K562 (cell line): ENCODE measurements around the gene IGDCC3.

Experiments used
- ATF2 ChIP-seq: sonication (generic); formaldehyde crosslinking; IDR thresholded peaks from 2 replicates; pipeline ENCODE4 v1.8.1; 2022; ENCODE audit warnings: missing genetic modification reagents
- BCLAF1 ChIP-seq, 2 experiments: fragments of 450-650 bp in 1 of 2; IDR thresholded peaks; 2 replicates each; pipeline ENCODE4 v1.6.1; 2011 to 2017; ENCODE audit warnings: low read depth in 2 of 2, antibody characterized with exemption in 1 of 2, borderline replicate concordance in 1 of 2, low read length in 1 of 2, mild to moderate bottlenecking in 1 of 2, mixed read lengths in 1 of 2; ENCODE audit not compliant: control insufficient read depth in 1 of 2
- EZH2 ChIP-seq: IDR thresholded peaks from 2 replicates; pipeline ENCODE4 v1.6.1; 2012; ENCODE audit warnings: low read depth, mild to moderate bottlenecking, inconsistent platforms, low read length, borderline replicate concordance
- JUND ChIP-seq, 2 experiments: IDR thresholded peaks; 2 replicates in 1 of 2; 3 replicates in 1 of 2; pipeline ENCODE4 v1.6.1; 2011; ENCODE audit warnings: borderline replicate concordance in 2 of 2, low read depth in 2 of 2, low read length in 2 of 2, improper control_type of control experiment in 1 of 2, missing biosample characterization in 1 of 2, missing genetic modification characterization in 1 of 2, missing genetic modification reagents in 1 of 2
- NR2F6 ChIP-seq: fragments of 450-650 bp; formaldehyde crosslinking; IDR thresholded peaks from 2 replicates; pipeline ENCODE4 v1.4.0; 2020; ENCODE audit warnings: mild to moderate bottlenecking
- POLR2A ChIP-seq: fragments of 450-650 bp; conservative IDR thresholded peaks from 2 replicates; pipeline ENCODE4 v1.6.1; 2016
- RBM25 ChIP-seq: fragments of 200-400 bp; formaldehyde crosslinking; IDR thresholded peaks from 2 replicates; pipeline ENCODE4 v1.6.1; 2018; ENCODE audit warnings: low read length, low read depth, moderate library complexity; ENCODE audit not compliant: severe bottlenecking
- SP1 ChIP-seq: sonication (generic); formaldehyde crosslinking; IDR thresholded peaks from 2 replicates; pipeline ENCODE4 v1.8.1; 2022; ENCODE audit warnings: mild to moderate bottlenecking, missing genetic modification reagents
- XRCC4 ChIP-seq: IDR thresholded peaks from one replicate; pipeline ENCODE4 v1.6.1; 2011; ENCODE audit not compliant: insufficient read depth, insufficient read length; ENCODE audit errors: extremely low read depth
- YY1 ChIP-seq, 3 experiments: IDR thresholded peaks; 2 replicates each; pipeline ENCODE4 v1.6.1; 2011; ENCODE audit warnings: low read length in 2 of 3, mild to moderate bottlenecking in 2 of 3, moderate library complexity in 2 of 3, borderline replicate concordance in 1 of 3, control low read depth in 1 of 3, low read depth in 1 of 3; ENCODE audit not compliant: insufficient read depth in 3 of 3, insufficient replicate concordance in 2 of 3, control insufficient read depth in 1 of 3, insufficient read length in 1 of 3; ENCODE audit errors: extremely low read depth in 1 of 3
- ZFP36 ChIP-seq: fragments of 150-350 bp; IDR thresholded peaks from 2 replicates; pipeline ENCODE4 v1.6.1; 2018; ENCODE audit warnings: low read length, low read depth; ENCODE audit not compliant: partially characterized antibody
- ZFX ChIP-seq: sonication (generic); formaldehyde crosslinking; IDR thresholded peaks from 2 replicates; pipeline ENCODE4 v1.8.0; 2022; ENCODE audit warnings: mild to moderate bottlenecking, missing genetic modification reagents, moderate library complexity
- ZNF274 ChIP-seq: IDR thresholded peaks from 2 replicates; pipeline ENCODE4 v1.6.1; 2011; ENCODE audit warnings: low read depth, mild to moderate bottlenecking, low read length, moderate library complexity, borderline replicate concordance

GRCh38 chr15:65344914-65345275 is 32.9 kb downstream of the IGDCC3 start:
- TF ChIP-seq XRCC4, result no peak
- no peak for TF ChIP-seq ZFX (CRISPR knock-in tag)
- TF ChIP-seq EZH2, result no peak
- TF ChIP-seq ZNF274, result no peak
- no peak for TF ChIP-seq ATF2 (CRISPR knock-in tag)
- no peak for TF ChIP-seq SP1 (CRISPR knock-in tag)
- no peak for TF ChIP-seq RBM25
- no peak for TF ChIP-seq YY1 (IDR thresholded peaks at IDR 0.05; ENCODE audit: borderline replicate concordance in 1 of 3, control insufficient read depth in 1 of 3, extremely low read depth in 1 of 3, insufficient read depth in 3 of 3, insufficient read length in 1 of 3, insufficient replicate concordance in 2 of 3, low read depth in 1 of 3, low read length in 2 of 3)
- no peak for TF ChIP-seq ZFP36
- TF ChIP-seq NR2F6 (CRISPR knock-in tag), result no peak
- no peak for TF ChIP-seq JUND (IDR thresholded peaks at IDR 0.05; ENCODE audit: borderline replicate concordance, low read depth, low read length)
- TF ChIP-seq JUND (tag; IDR thresholded peaks at IDR 0.05; ENCODE audit: borderline replicate concordance, low read depth, low read length), result no peak
- TF ChIP-seq BCLAF1 (IDR thresholded peaks at IDR 0.05; ENCODE audit: borderline replicate concordance in 1 of 2, control insufficient read depth in 1 of 2, low read depth in 2 of 2, low read length in 1 of 2), result no peak
- TF ChIP-seq POLR2A, result no peak
